ENCODE results near the gene JAZF1.

JAZF1 gene

DNA sequence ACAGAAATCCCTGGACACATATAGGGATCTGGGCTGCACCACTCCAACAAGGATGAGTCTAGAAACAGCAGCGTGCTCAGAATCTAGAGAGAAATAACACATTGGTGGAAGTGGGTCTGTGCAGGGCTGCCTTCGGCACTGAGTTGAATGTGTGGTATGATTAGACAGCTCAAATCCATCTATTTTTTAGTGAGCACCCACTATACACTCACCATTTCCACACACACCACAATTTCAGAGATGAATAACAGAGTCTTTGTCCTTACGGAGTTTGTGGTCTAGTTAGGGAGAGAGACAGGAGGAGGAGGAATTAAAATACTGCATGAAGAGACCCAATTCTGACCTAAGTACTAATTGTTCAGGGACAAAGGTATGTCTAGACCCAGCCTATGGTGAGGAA is 44.2 kb downstream of the JAZF1 start:
- DNase-seq (ENCODE audit: low read depth in 2 of 2): no peak

DNA sequence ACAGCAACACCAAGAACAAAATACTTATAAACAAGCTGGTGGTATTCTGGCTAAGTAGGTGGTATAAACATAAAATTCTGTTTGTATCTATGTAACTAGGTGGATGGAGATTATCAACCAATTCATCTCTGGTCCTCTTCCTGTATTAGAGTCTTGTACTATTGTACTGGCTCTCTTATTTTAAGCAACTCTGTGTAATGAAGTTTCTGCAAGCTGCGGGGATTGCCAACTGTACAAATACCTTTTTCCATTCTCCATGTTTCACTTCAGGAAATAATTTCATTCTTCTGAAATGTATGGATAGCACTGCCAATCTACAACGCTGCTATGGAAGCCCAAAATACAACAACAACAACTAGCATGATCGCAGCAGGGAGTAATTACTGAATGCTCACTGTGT is 44.8 kb downstream of the JAZF1 start:
- DNase-seq (ENCODE audit: low read depth in 2 of 2): no peak

- DNase-seq (ENCODE audit: low read depth in 2 of 2): no peak
Measured at GRCh38 chr7:28135315-28135714, 45.3 kb downstream of the JAZF1 start.

- DNase-seq (ENCODE audit: low read depth in 2 of 2): no peak
Measured at GRCh38 chr7:28133872-28134271, 46.7 kb downstream of the JAZF1 start.

GRCh38 chr7:28132959-28133870 is 47.4 kb downstream of the JAZF1 start:
- DNase-seq (ENCODE audit: low read depth in 2 of 2): no peak

- no peak for DNase-seq (ENCODE audit: low read depth in 2 of 2)
Measured at GRCh38 chr7:28130277-28130676, 50.3 kb downstream of the JAZF1 start.

DNA sequence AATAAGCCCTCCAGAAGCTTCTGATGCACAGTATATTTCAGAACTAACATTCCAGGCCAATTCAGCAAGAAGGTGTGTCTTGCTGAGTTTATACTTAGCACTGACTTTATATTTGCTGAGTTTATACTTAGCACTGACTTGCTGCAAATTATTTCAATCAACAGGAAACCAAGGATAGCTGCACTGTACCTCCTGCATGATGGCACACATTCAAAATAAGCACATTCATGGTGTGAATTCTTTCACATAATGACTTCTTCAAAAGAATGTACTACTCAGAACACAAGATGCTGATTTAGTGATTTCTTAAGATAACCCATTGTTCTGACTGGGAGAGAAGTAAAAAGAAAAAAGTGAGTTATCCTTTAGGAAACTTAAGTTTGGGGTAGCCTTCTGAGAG is 52.0 kb downstream of the JAZF1 start:
- DNase-seq (ENCODE audit: low read depth in 2 of 2): no peak

DNA sequence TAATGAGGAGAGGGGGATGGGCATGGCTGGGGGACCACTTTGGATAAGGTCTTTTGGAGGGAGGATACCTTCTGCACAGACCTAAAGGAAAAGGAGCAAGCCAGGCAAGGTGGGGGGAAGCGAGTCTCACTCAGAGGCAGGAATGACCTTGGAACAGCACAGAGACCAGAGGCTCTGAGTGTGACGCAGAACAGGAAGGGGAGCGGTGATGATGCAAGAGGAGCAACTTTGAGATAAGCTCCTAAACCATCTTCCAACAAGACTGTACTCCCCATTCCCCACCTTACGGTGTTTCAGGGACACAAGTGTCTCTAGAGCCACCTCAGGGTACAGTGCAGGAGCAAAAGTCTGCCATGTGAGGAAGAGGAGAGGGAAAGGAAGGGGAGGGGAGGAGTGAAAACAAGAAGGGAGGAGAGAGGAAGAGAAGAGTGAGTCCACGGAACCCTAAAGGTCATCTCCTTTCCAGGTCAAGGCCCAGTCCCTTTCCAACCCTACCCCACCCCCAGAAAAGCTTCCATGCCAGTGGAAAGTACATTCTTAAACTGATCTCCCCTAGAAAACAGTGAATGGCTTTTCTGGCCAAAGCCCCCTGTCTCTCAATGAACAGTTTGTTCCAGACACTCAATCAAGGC is 54.1 kb downstream of the JAZF1 start:
- DNase-seq (ENCODE audit: low read depth in 2 of 2): no peak

- no peak for DNase-seq (ENCODE audit: low read depth in 2 of 2)
Measured at GRCh38 chr7:28125431-28126409, 54.9 kb downstream of the JAZF1 start.

- no peak for DNase-seq (ENCODE audit: low read depth in 2 of 2)
Measured at GRCh38 chr7:28124413-28124812, 56.2 kb downstream of the JAZF1 start.

DNA sequence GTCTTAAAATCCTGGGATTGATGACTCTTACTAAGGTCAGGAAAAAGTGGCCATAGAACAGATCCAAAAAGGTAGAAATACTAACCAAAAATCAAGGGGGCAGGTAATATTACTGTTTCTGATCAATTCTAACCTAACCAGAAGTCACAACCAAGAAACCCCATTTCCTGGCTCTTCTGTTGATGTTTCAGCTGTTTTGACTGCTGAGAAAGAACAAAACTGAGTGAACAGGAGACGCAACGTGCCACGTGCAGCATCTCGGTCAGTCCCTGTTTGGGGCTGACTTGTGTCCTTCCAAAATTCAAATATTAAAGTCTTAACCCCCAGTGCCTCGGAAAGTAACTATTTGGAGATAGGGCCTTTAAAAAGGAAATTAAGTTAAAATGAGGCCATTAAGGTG is 56.8 kb downstream of the JAZF1 start:
- no peak for DNase-seq (ENCODE audit: low read depth in 2 of 2)

DNA sequence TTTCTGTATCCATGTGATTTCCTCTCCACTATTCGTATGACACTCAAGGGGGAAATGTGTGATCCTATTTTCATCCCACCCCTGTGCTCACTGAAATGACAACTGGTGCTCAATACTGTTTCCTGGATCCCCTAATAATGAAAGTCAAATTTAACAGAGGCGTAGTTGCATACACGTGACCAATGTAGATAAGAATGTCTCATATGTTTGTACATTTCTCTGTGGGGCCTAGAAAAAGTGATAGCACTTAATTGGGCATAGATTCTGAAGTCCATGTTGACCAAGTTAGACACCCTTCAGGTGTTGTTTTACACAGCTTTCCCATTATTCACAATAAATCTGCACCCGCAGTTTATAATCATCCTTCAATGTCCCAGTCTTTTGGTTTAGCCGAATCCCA is 59.1 kb downstream of the JAZF1 start:
- no peak for DNase-seq (ENCODE audit: low read depth in 2 of 2)

DNA sequence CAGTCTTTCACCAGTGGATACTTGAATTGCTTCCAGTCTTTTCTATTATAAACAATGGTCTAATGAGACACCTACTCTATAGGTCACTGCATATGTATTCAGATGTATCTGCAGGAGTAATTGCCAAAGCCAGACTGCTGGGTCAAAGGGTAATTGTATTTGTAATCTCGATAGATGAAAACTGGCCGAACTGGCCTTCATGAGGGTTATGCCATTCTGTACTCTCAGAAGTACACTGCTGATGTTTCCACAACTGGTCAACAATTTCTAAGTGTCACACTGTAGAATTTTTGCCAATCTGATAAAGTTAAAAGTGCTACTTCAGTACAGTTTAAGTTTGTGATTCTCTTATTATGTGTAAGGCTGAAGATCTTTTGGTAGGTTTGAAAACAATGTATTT is 64.6 kb downstream of the JAZF1 start:
- DNase-seq (ENCODE audit: low read depth in 2 of 2): no peak

GRCh38 chr7:28115261-28115660 is 65.3 kb downstream of the JAZF1 start:
- DNase-seq (ENCODE audit: low read depth in 2 of 2): no peak

GRCh38 chr7:28114056-28114455 is 66.5 kb downstream of the JAZF1 start:
- DNase-seq (ENCODE audit: low read depth in 2 of 2): no peak

DNA sequence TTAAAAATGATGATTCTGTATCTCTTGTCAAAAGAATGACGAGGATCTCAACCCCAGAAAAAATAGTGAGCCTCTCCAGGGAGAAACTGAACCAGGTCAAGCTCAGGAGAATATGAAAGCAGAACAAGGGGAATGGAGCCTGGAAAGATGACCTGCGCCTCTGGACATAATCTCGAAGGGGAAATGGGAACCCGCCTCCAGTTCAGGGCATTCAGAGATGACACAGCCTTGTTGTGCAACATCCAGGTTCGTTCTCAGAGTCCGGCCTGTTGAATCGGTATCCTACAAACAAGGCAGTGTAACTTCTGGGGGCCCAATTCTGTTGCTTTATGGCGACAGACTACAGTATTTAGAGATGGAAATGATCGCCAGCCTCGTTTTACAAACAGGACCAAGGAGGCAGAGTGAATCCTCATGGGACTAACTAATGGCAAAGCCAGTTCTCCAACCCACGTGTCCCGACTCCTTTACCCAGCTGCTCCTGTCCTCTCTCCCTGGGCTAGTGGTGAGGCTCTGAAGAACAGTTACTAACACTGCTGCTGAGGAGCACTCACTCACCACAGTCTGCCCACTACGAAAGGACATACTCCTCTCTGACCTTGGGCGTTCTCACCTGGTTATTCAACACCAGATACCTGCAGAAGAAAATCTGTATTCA is 67.6 kb downstream of the JAZF1 start:
- DNase-seq (ENCODE audit: low read depth in 2 of 2): no peak

- DNase-seq (ENCODE audit: low read depth in 2 of 2): no peak
Measured at GRCh38 chr7:28112467-28112866, 68.1 kb downstream of the JAZF1 start.

- no peak for DNase-seq (ENCODE audit: low read depth in 2 of 2)
Measured at GRCh38 chr7:28112012-28112411, 68.6 kb downstream of the JAZF1 start.

- DNase-seq (ENCODE audit: low read depth in 2 of 2): no peak
Measured at GRCh38 chr7:28110427-28111012, 70.1 kb downstream of the JAZF1 start.

DNA sequence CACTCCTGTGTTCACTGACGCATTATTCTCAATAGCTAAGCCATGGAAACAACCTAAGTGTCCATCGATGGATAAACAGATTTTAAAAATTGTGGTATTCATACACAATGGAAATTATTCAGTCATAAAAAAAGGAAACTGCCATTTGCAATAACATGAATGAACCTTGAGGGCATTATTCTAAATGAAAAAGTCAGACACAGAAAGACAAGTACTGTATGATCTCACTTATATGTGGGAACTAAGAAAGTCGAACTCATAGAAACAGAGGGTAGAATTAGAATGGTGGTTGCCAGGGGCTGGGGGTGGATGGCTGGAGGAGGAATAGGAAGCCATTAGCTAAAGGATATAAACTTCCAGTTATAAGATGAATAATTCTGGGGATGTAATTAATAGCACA is 71.8 kb downstream of the JAZF1 start:
- no peak for DNase-seq (ENCODE audit: low read depth in 2 of 2)

DNA sequence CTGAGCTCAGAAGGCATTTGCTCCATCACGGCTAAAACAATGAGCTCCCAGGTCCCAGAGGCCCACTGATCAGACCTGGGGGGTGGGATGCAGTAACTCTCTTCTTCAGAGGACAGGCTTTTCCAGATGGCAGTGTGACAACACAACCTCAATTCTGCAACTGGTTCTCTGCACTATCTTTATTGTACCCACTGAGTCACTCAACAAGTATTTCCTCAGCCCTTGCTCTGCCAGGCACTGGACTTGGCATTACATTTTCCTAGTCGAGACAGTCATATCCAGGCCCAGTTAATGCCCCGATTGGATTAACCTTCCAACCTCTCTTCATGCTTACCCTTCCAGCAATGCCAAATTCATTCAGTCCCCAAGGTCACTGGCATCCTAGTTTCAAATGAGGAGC is 72.6 kb downstream of the JAZF1 start:
- DNase-seq (ENCODE audit: low read depth in 2 of 2): no peak
